HAP-1 (cell line): Measurements from ENCODE around the gene CD101.
A peak's percentile ranks its signal among the peaks of the same experiment; 100 is the strongest.

Source experiments
- DNase-seq, 2 experiments: peaks; one replicate each; pipeline ENCODE4 v3.0.0-alpha.2; 2016 to 2020; ENCODE audit warnings: low spot score in 2 of 2
- H3K27me3 ChIP-seq: fragments of 250-450 bp; sonication (Bioruptor Pico); 2 replicates; pipeline ENCODE4 v1.5.1; 2020; ENCODE audit warnings: low read depth, mild to moderate bottlenecking, moderate library complexity
- H3K36me3 ChIP-seq: fragments of 250-450 bp; sonication (Bioruptor Pico); replicated peaks from 2 replicates; pipeline ENCODE4 v1.5.1; 2020; ENCODE audit warnings: mild to moderate bottlenecking
- H3K4me1 ChIP-seq: fragments of 250-450 bp; sonication (Bioruptor Pico); 2 replicates; pipeline ENCODE4 v1.5.1; 2020; ENCODE audit warnings: mild to moderate bottlenecking
- H3K4me3 ChIP-seq: fragments of 250-450 bp; sonication (Bioruptor Pico); 2 replicates; pipeline ENCODE4 v1.5.1; 2020; ENCODE audit warnings: mild to moderate bottlenecking, moderate library complexity
- H3K9me3 ChIP-seq: fragments of 250-450 bp; sonication (Bioruptor Pico); 2 replicates; pipeline ENCODE4 v1.5.1; 2020; ENCODE audit warnings: mild to moderate bottlenecking, moderate library complexity
- in situ Hi-C: fragments of 300-500 bp; cut with MboI; formaldehyde crosslinking; loops from 3 replicates; pipeline ENCODE4 v1.14.3; 2020; ENCODE audit warnings: low sequenced_read_pairs, inconsistent platforms, mixed read lengths

The CD101 gene

DNA sequence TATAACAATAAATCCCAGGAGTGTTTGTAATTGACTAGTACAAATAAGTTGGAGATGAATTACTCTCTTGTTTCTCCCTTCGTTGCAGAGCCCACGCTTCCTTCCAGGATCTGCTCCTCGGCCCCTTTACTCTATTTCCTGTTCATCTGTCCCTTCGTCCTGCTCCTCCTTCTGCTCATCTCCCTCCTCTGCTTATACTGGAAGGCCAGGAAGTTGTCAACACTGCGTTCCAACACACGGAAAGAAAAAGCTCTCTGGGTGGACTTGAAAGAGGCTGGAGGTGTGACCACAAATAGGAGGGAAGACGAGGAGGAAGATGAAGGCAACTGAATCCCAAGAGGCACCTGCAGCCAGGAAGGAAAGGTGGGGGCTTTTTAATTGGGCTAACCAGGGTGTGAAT is 32.2 kb downstream of the CD101 start:
- peaks cover 3% of the 10 kb centered on the region; the same call in 1 of the 2 replicates for H3K36me3 ChIP-seq
- no peak for DNase-seq
- in situ Hi-C loops: no loop called here
- no peaks in the 10 kb centered on the region for H3K9me3 ChIP-seq
- no peaks in the 10 kb centered on the region; the same call in 1 of the 2 replicates for H3K4me1 ChIP-seq
- no peaks in the 10 kb centered on the region for H3K27me3 ChIP-seq
- H3K4me3 ChIP-seq: no peak overlapping the region

DNA sequence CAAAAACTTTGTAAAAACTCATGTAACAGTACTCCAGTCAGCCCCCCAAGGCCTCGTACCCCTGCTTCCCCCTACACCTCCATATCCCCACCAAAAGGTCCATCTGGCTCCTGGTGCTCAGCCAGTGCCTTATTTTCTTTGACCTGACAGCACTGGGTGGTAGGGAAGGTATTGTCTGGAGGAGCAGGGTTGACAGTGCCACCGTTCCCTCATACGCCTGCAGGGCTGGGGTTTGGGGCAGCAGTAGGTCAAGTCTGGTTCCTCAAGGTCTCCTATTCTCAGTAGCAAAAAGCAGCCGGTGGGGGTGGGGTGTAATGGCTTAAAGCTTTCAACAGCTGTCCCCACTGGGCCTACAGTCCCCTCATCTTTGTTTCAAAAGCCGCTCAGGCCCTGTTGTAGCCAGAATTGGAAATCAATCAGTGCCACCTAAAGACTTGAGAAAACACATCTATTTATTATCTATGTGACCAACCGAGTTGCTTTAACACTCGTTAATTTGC is 33.3 kb downstream of the CD101 start:
- Histone ChIP-seq H3K27me3 (no peaks in the 10 kb centered on the region), H3K9me3 (no peaks in the 10 kb centered on the region), H3K4me1 (no peaks in the 10 kb centered on the region; the same call in 1 of the 2 replicates), H3K4me3 (no peak overlapping the region), H3K36me3 (peaks cover 3% of the 10 kb centered on the region; the same call in 1 of the 2 replicates)
- in situ Hi-C loops: no loop called here
- no peak for DNase-seq

DNA sequence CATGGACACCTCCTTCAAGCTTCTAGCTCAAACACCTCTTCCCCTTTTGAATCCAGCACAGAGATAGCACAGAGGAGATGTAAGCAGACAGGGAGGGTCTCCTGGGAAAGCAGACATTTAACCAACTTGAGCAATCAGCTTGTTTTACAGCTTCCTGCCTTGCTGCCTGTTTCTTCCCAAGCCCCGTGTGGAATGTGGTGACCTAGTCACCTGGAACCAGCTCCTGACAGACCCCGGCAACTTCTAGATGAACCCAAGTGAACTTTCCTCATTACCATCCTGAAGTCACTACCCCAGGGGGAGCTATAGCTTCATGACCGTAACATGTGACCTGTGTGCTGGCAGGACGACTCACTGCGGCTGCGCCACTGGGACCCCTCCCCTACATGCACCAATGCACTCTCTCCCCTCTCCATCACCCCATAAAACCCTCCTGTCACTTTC is 34.5 kb downstream of the CD101 start:
- DNase-seq: no peak
- Histone ChIP-seq H3K36me3 (peaks cover 3% of the 10 kb centered on the region; the same call in 1 of the 2 replicates), H3K9me3 (no peaks in the 10 kb centered on the region), H3K27me3 (no peaks in the 10 kb centered on the region), H3K4me3 (no peak overlapping the region), H3K4me1 (no peaks in the 10 kb centered on the region; the same call in 1 of the 2 replicates)
- in situ Hi-C loops: no loop called here

DNA sequence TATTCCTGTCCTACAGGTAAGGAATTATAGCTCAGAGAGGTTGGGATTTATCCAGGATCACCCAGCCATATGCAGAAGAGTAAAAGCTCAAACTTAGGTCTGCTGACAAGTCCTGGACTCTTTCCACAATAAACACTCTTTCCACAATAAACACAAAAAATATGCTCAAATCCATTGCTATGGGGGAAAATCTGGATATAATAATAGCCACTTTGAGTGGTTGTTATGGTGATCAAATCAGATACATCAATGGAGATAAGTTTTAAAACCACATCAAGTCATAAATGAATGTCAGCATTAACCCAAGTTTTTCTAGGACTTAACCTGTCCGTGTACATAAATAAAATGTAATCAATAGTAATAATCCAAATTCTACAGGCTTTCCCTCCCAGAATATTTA is 36.2 kb downstream of the CD101 start:
- no peaks in the 10 kb centered on the region for H3K27me3 ChIP-seq
- H3K4me1 ChIP-seq: no peaks in the 10 kb centered on the region; the same call in 1 of the 2 replicates
- 0 out of 2 replicates have a peak, but pooled peaks cover 3% of the 10 kb centered on the region for H3K36me3 ChIP-seq
- H3K9me3 ChIP-seq: no peaks in the 10 kb centered on the region
- in situ Hi-C loops: no loop called here
- H3K4me3 ChIP-seq: no peak overlapping the region
- DNase-seq: no peak

DNA sequence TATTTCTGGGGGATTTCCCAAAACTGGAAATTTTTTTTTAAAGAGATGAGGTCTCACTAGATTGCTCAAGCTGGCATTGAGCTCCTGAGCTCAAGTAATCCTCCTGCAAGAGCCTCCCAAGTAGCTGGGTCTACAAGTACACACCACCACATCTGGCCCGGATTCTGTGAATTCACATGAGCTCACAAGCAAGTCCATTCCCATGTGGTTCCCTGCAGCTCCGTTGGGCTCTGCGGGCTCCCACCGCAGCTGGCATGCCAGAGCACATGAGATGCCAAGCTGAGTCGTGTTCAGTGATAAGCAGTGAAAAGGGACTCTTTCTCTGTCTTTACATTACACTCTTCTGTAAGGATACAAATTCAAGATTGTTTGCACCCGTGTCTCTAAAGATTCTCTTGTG is 36.7 kb downstream of the CD101 start:
- H3K9me3 ChIP-seq: no peaks in the 10 kb centered on the region
- in situ Hi-C loops: no loop called here
- no peaks in the 10 kb centered on the region for H3K27me3 ChIP-seq
- DNase-seq: no peak
- no peak overlapping the region for H3K4me3 ChIP-seq
- no peaks in the 10 kb centered on the region; the same call in 1 of the 2 replicates for H3K4me1 ChIP-seq
- 0 out of 2 replicates have a peak, but pooled peaks cover 3% of the 10 kb centered on the region for H3K36me3 ChIP-seq

DNA sequence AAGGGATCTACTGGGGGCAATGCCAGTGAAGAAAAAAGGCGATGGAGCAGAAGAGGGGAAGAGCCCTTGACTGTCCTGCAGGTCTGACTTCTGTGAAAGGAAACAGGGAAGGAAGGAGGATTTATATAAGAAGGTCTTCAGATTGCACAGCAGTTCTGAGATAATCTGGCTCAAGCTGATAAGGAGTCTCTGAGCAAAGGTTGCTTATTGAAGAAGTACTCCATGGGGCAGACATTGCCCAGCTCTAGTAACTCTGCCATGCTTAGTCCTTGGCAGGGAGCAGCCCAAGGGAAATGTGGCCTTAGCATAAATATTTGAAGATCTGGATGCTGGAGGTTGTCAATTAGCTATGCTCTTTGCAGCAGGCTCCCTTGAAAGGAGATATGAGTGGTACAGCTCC is 42.7 kb downstream of the CD101 start:
- peaks cover 5% of the 10 kb centered on the region for H3K4me1 ChIP-seq
- no peaks in the 10 kb centered on the region; the same call in none of the 2 replicates for H3K36me3 ChIP-seq
- H3K4me3 ChIP-seq: no peak overlapping the region
- no peaks in the 10 kb centered on the region for H3K9me3 ChIP-seq
- DNase-seq: no peak
- in situ Hi-C loops: no loop called here
- H3K27me3 ChIP-seq: no peaks in the 10 kb centered on the region

DNA sequence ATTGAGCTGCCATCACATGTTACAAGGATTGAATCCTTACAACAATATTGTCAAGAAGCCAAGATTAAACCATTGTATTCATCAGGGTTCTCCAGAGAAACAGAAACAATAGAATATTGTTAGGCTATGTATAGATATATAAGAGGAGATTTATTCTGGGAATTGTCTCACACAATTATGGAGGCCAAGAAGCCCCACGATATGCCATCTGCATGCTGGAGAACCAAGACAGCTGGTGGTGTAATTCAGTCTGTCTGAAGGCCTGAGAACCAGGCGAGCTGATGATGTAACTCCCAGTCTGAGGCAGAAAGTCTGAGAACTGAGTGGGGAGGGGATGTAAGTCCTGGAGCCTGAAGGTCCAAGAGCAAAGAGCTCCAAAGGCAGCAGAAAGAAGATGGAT is 44.1 kb downstream of the CD101 start:
- Histone ChIP-seq H3K4me3 (no peak overlapping the region), H3K27me3 (no peaks in the 10 kb centered on the region), H3K9me3 (no peaks in the 10 kb centered on the region), H3K36me3 (peaks cover 3% of the 10 kb centered on the region), H3K4me1 (peaks cover 5% of the 10 kb centered on the region)
- peak; percentile 30 to 35 for DNase-seq
- in situ Hi-C loops: no loop called here

DNA sequence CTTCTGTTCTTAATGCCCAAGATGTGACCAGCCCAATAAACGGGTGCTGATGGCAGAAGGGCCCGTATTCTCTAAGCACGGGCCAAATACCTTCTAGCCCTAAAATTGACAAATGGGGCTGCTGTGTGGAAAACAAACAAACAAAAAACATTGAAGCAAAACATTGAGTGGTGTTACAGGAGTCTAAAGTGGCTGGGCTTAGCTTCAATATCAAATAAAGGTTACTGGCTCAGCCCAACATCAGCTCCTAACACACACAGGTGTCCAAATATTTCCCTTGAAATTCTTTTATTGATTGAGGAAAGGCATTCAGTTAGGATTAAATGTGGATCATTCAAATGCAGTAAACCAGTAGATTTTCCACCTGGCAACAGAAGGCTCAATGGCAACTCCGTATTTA is 45.2 kb downstream of the CD101 start:
- DNase-seq: no peak
- in situ Hi-C loops: no loop called here

DNA sequence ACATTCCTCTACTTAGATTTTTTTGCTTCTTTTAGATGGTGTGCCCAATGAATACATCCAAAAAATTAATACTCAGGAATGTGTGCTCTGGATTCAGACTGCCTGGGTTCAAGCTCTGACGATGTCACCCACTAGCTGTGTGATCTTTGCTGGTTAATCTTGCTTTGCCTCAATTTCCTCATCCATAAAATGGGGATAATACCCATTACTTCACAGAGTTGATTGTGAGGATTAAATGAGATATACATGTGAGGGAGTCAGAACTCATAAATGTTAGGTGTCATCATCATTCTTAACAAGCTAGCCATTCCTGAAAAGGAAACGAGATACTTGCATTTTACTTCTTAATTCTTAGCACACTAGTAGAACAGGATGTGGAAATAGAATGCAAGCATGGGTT is 45.7 kb downstream of the CD101 start:
- Histone ChIP-seq H3K4me3 (no peak overlapping the region), H3K4me1 (peaks cover 5% of the 10 kb centered on the region), H3K27me3 (no peaks in the 10 kb centered on the region), H3K9me3 (no peaks in the 10 kb centered on the region), H3K36me3 (peaks cover 3% of the 10 kb centered on the region)
- DNase-seq: no peak
- in situ Hi-C loops: no loop called here

More for the DNA sequence above, 45.2 kb downstream of the CD101 start:
- Histone ChIP-seq H3K27me3 (no peaks in the 10 kb centered on the region), H3K9me3 (no peaks in the 10 kb centered on the region), H3K36me3 (peaks cover 3% of the 10 kb centered on the region), H3K4me1 (peaks cover 5% of the 10 kb centered on the region), H3K4me3 (no peak overlapping the region)

DNA sequence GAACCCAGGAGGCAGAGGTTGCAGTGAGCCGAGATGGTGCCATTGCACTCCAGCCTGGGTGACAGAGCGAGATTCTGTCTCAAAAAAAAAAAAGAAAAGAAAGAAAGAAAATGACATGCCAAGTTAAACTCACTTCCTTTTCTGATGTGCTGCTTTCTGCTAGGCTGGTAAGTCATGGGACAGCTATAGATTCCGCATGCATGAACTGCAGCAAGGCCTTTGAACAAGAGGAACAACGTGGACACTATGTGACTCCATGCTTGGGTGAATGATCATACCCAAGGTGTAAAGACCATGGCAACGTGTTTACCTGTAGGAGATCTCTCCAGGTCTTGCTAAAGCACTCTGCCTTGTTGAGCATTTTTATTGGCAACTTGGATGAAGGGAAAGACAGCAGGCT is 48.3 kb downstream of the CD101 start:
- H3K36me3 ChIP-seq: peaks cover 3% of the 10 kb centered on the region
- in situ Hi-C loops: loop anchor here (5.0 to 25.0 kb wide), 2 partner anchors 308 to 463 kb away; no protein-coding TSS in a partner anchor
- H3K4me3 ChIP-seq: no peak overlapping the region
- H3K27me3 ChIP-seq: no peaks in the 10 kb centered on the region
- no peaks in the 10 kb centered on the region for H3K9me3 ChIP-seq
- H3K4me1 ChIP-seq: peaks cover 5% of the 10 kb centered on the region
- no peak for DNase-seq

DNA sequence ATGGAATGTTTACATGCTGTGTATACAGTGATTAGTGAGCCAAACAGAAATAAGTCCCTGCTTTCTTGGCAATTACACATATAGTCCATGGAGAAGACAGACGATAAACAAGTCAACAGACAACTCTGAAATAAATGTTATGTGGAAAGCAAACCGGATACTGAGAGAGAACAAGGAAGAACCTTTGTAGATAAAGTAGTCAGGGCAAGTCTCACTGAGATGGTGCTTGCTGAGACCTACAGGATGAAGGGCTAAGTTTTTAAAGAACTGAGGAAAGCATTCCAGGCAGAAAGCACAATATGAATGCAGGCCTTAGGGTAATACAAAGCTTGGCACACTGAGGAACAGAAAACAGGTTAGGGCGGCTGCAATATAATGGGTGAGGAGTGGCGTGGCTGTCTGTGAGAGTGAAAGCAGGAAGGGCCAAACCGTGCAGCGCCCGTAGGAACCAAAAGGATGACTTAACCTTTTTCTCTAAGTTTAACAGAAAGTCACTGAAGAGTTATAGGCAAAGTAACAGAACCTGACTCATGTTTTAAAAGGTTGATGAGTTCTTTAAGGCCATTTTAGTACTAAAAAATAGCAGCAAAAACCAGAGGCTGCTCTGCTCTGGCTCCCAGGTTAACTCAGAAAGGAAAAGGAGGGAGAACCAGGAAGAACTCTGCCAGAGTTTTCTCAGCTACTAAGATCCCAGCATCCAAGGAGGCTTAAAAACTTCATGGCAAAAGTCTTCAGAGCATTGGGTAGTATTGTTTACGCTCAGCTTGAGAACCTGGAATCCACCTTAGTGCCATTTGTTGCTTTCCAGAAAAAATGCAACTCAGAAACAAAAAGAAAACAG is 49.9 kb downstream of the CD101 start:
- in situ Hi-C loops: loop anchor here (5.0 to 25.0 kb wide), 2 partner anchors 309 to 464 kb away; no protein-coding TSS in a partner anchor
- no peak for DNase-seq
- no peaks in the 10 kb centered on the region for H3K27me3 ChIP-seq
- H3K4me3 ChIP-seq: no peak overlapping the region
- H3K4me1 ChIP-seq: no peaks in the 10 kb centered on the region
- H3K36me3 ChIP-seq: peaks cover 3% of the 10 kb centered on the region
- H3K9me3 ChIP-seq: no peaks in the 10 kb centered on the region

DNA sequence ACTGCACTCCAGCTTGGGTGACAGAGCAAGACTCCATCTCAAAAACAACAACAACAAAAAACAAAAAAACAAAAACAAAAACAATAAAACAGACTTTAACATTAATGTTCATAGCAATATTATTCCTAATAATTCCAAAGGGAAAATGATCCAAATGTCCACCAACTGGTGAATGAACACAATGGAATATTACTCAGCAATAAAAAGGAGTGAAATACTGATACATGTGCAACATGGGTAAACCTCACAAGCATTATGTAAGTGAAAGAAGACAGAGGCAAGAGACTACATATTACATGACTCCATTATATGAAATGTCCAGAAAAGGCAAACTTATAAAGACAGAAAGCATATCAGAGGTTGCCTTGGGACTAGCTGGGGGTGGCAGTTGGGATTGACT is 52.5 kb downstream of the CD101 start:
- H3K4me3 ChIP-seq: no peak overlapping the region
- in situ Hi-C loops: loop anchor here (5.0 to 25.0 kb wide), 2 partner anchors 312 to 467 kb away; no protein-coding TSS in a partner anchor
- DNase-seq: no peak
- peaks cover 5% of the 10 kb centered on the region for H3K4me1 ChIP-seq
- H3K27me3 ChIP-seq: no peaks in the 10 kb centered on the region
- H3K36me3 ChIP-seq: peaks cover 3% of the 10 kb centered on the region
- no peaks in the 10 kb centered on the region for H3K9me3 ChIP-seq

DNA sequence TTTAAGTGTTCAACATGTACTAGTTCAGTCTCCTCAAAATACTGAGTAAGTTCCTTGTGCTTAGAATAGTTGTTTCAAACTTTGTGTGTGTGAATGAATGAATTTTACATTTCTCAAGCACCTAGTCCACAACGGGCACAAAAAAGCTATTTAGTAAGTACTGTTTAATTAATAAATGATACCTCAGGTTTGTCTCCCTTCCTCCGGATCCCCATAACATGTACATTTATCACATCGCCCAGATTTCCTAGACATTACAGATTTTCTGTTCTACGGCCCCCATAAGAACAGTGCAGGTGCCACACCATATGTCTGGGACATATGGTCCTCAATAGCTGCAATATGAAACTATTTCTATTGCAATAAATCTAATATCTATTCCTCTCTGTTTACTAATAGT is 57.2 kb downstream of the CD101 start:
- peaks cover 20% of the 10 kb centered on the region for H3K36me3 ChIP-seq
- no peaks in the 10 kb centered on the region for H3K9me3 ChIP-seq
- in situ Hi-C loops: loop anchor here (25.0 kb wide), 1 partner anchor 472 kb away; no protein-coding TSS in a partner anchor
- peak overlapping the region; percentile 59 for H3K4me3 ChIP-seq
- H3K27me3 ChIP-seq: no peaks in the 10 kb centered on the region
- DNase-seq: no peak
- peaks cover 21% of the 10 kb centered on the region for H3K4me1 ChIP-seq

DNA sequence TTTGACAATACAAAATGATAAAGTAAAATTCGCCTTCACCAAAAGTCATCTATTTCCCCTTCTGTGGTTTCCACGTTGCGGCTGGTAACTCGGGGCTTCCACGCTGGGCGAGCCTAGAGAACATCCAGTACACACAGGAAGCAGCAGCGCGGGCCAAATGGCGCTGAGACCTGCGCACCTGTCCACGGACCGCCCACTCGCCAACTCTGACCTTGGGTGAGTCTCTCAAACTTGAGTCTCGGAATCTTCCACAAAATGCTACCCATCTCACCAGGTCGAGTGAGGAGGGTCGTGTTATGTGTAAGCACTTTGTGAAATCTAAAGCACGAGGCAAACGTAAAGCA is 57.7 kb downstream of the CD101 start:
- Histone ChIP-seq H3K36me3 (peaks cover 25% of the 10 kb centered on the region), H3K4me3 (peak overlapping the region; percentile 59), H3K9me3 (no peaks in the 10 kb centered on the region), H3K4me1 (peaks cover 21% of the 10 kb centered on the region), H3K27me3 (no peaks in the 10 kb centered on the region)
- in situ Hi-C loops: loop anchor here (25.0 kb wide), 1 partner anchor 472 kb away; no protein-coding TSS in a partner anchor
- peak in 1 of 2 experiments; percentile 64 for DNase-seq
